ENCODE measurements around the gene LDLRAD4. TPM values are rescaled to one million over a fixed set of nuclear protein-coding genes. Genes with fewer than 3 reads are reported as not detected.

LDLRAD4 gene
- polyA plus RNA-seq, 4 donors: 10.5 to 11.6 (median 11.5) TPM

DNA sequence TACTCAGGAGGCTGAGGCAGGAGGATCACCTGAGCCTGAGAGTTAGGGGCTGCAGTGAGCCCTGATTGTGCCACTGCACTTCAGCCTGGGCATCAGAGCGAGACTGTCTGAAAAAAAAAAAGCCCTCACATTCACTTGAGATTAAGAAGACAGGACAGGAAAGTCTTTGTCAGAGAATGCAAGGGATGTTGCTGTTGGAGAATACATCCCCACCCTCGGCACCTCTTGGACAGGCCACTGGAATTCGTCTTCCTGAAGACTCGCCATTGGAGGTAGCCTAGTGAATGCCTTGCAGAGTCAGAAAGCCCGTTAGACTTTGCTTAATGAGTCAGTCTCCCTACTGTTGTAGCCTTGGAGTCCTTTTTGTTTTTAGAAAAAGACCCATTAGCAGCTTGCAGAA lies 302.2 kb downstream of the LDLRAD4 start:
- DNase-seq (ENCODE audit: low read depth in 4 of 4, low spot score in 3 of 4): no peak

DNA sequence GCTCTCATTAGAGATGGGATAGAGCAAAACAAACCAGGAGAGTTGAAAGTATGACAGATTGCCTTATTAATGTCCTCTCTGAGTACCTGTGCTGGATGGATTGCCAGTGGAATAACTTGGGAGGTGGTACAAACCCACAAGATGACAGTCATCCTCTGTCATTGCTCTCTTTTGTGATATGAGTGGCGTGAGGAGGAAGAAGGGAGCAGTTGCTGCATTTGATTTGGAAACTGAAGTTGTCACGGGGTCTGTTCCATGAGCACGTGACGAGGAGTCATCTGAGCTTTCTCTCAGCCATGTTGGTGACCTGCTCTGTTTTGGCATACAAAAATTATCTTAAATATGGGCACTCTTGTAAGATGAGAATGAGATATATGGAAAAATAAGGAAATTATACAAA lies 302.9 kb downstream of the LDLRAD4 start:
- DNase-seq (ENCODE audit: low read depth in 4 of 4, low spot score in 3 of 4): no peak

DNA sequence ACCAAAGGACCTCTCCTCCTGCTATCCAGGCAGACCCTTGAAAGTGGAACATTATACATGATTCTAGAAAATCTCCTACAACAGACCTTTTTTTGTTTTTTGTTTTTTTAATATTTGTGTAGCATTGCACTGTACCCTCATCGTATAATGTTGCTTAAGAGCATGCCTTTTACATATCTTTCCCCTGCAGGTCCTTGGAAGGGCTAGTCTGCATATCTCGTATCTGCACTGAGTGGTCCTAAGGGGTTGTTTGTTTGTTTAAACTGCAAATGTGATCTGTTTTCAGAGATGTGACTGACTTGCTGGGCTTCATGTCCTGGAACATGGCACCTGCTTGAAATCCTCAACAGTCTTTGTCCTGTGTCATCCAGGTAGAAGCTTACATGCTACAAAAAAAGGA lies 303.7 kb downstream of the LDLRAD4 start:
- no peak for DNase-seq (ENCODE audit: low read depth in 4 of 4, low spot score in 3 of 4)

DNA sequence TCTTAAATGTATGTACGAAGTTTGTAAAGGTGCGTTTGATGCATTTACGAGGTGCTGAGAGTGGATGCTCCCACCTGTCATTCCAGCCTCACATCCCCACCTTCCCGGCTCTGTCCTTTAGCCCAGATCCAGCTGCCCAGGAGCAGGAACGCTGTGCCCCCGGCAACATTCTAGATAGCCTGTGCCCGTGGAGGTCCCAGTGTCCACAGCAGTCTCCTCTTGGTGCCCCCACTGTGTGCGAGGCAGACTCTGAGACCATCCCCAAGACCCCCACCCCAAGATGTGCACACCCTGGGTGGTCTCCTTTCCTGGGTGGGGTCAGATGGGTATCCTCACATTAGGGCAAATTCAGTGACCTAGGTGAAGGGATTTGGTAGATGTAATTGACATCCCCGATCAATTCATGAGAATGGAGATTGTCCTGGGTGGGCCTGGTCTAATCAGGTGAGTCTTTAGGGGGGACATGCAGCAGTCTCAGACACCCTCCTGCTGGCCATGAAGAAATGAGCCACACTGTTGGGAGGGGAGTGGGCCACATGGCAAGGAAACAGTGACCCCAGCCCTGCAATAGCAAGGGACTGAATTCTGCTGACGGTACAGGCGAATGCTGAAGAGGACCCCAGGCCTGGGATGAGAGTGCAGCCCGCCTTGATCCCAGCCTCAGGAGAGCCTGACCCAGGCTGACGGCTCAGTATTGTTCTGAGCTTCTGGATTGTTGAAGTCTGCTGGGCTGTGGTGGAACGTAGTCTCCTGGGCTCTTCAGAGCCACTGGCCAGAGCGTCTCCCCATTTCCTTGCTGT lies 304.5 kb downstream of the LDLRAD4 start:
- DNase-seq (ENCODE audit: low read depth in 4 of 4, low spot score in 3 of 4): no peak

DNA sequence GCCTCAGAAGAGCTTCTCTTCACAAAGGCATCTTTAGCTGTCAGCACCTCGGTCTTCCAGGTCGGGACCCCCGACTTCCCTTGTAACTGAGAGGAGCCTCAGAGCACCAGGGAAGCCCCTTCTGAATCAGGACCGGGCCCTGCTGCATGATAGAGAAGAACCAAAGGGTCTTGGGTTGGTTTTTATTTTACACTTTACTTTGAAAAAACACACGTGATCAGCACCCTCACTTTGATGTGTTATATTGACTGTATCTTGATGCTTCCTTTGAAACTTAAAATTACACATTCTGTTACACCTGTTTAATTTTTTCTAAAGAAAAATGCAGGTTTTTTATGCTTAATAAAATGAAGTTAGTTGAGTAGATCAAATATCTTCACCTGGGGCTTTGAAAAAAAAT lies 305.5 kb downstream of the LDLRAD4 start:
- DNase-seq (ENCODE audit: low read depth in 4 of 4, low spot score in 3 of 4): no peak

DNA sequence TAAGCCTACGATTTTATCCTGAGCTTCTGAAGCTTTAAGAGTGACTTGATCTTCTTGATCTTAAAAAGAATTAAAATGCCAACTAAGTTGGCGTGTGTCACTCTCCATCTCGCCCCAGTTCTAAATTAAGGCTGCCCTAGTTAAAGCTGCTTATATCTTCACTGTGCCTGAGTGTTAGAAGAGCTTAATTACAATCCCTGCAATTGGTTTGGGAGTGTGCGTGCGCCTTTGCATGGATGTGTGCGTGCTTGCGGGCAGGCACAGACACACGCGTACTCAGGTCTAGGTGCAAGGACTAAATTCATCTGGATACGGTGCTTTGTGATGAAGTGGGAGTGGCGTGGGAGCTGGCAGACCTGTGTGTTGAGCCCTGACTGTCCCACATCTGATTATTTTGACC lies 306.3 kb downstream of the LDLRAD4 start:
- DNase-seq (ENCODE audit: low read depth in 4 of 4, low spot score in 3 of 4): no peak

DNA sequence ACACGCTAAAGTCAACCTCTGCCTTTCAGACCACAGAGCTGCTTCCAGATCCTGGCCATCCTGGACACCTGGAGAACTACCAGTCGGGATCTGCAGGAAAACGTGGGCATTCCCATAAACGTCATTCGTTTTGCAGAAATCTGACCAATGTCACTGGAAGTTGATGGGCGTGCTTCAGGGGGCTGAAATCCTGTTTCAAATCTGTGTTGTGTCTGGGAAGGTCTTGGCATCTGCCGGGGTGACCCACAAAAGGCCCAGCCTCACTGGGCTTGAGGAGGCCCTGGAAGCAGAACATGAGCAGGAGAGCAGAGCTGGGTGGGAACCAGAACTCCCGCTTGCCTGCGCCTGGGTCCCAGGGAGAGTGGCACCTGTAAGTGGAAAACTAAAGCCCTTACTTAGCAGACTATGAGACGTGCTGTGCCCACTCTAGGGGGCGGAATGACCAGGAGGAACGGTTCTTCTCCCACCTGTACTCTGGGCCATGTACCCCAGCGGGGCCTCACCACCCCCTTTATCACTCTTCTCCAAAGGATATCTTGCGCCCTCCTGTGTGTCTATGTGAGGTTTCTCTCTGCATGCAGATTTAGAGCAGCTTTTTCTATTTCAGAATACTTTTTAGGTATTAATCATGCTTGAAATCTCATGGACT lies 306.9 kb downstream of the LDLRAD4 start:
- no peak for DNase-seq (ENCODE audit: low read depth in 4 of 4, low spot score in 3 of 4)

DNA sequence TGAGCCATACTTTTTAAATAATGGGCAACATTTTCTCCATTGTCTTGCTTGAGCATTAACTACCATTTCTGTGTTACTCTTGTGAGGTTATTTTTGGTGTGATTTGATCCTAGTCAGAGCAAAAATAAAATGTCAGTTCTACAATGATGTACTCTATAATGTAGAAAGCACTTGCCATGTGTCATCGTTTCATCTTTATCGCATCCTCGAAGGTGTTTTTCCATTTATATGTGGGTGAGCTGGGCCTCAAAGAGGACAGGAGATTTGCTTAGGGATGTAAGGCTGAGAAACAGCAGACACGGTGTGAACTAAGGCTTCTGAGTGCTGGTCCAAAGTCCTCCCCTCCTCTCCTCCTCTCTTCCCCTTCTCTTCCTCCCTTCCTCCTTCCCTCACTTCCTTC lies 308.0 kb downstream of the LDLRAD4 start:
- DNase-seq (ENCODE audit: low read depth in 4 of 4, low spot score in 3 of 4): no peak

DNA sequence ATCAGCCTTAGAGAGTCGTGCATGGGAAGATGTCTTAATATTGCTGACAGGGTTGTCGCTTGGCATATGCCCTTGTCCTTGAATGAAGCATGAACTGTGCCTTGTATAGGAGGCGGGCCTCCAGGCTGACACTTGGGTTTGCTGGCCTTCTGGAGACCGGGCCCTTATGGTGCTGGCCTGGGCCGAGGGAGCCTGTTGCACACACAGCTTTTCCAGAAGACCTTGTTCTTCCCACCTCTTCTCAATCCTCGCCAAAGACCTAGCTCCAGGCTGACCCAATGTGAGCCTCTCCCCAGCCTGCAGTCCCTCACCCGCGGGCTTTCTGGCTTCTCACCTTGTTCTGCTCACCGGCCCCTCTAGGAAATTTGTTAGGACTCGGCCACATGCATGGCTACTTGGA lies 308.7 kb downstream of the LDLRAD4 start:
- no peak for DNase-seq (ENCODE audit: low read depth in 4 of 4, low spot score in 3 of 4)

DNA sequence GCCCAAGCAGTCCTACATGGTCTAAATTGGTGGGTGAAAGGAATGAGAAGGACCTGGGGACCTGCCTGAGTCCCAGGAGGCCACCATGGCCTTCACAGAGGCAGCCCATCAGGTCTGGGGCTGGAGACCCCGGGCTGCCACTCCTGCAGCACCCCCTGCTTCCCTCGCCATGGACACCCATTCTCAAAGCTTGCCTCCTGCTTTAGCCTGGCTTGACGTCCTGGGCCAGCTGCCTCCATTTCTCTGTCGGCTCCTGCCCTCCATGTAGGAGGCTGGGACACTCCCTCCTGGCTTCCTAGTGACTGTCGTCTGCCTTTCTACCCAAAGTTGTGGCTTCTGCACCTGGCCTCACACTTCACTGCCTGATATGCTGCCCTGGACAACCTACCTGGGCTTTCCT lies 309.2 kb downstream of the LDLRAD4 start:
- no peak for DNase-seq (ENCODE audit: low read depth in 4 of 4, low spot score in 3 of 4)

DNA sequence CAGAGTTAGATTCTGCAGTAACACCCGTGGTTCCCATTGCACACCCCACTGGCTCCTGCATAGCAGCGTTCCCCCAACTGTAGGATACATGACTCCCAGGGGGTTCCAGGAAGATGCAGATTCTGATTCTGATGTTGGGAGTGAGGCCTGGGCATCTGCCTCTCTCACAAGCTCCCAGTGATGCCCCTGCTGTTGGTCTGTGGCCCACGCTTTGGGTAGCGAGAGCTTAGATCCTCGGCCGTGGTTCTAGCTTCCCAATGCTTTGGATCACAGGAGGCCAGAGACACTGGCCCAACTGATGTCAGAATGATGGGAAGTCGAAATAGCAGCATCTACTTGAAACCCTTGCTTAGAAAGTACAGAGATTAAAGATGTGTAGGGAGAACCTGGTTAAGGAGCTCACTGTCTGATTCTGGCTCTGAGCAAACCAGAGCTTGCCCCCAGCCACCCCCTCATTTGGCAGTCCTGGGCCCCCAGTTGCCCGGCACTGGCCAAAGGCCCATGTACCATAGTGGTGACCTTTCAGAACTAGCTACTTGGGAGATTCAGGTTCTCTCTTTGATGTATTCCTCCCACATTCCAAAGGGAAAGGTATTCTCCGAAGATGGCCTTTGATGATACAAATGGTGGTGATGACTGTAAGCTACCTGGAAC lies 310.3 kb downstream of the LDLRAD4 start:
- DNase-seq (ENCODE audit: low read depth in 4 of 4, low spot score in 3 of 4): no peak

DNA sequence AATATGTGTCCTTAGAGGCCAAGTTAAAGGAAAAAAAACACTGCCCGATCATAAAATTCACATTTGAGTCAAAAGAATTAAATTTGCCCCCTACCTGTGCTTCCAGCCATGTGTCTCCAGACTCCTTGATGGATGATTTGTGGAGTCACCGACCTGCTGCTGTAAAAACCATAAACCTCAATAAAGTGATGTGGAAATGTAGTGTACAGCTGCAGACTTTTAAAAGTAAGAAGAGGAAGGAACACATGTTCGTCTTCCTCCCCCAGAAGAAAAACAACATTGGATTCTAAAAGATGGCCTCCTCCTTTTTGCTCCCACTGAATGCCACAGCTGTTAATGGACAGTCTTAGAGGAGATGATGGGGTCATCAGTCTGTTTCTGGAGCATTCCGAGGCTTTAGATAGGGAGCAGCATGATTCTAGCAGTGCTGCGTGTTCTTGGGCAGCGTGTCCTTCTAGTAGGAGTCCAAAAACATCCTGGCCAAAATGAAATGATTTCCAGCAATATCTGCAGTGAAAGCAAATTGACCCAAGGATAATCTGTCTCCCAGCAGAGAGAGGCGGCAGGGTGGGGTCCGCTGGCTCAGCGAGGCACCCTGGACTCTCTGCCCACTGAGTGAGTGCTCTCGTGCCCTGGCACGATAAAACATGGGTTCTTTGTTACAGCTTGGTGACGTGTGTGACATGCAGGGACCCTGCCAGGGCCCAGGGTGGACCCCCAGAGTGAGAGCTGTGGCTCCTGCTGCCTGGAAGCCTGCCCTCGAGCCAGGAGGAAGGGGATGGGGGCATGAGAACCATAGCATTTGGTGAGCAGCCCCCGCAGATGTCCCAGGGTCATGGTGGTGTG lies 311.7 kb downstream of the LDLRAD4 start:
- no peak for DNase-seq (ENCODE audit: low read depth in 4 of 4, low spot score in 3 of 4)

DNA sequence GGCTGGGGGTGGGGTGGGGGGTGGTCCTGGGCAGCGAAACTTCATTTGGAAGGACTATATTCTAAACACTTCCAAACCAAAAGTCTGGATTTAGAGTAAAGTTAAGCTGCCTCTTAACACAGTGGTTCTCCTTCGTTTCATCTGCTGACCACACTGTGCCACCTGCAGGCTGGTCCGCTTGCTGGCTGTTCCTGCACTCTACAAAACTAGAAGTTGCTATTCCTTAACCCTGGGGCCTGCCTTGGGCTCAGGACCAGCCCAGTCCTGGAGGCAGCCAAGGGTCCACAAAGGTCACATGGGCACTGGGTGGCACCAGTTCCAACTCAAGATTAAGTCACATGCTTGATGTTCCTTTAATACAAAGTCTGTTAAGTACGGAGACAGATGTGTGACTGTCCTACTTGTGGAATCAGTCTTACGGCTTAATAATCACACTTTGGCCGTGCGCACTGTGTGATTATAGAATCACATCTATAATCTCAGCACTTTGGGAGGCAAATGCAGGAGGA lies 312.4 kb downstream of the LDLRAD4 start:
- no peak for DNase-seq (ENCODE audit: low read depth in 4 of 4, low spot score in 3 of 4)

DNA sequence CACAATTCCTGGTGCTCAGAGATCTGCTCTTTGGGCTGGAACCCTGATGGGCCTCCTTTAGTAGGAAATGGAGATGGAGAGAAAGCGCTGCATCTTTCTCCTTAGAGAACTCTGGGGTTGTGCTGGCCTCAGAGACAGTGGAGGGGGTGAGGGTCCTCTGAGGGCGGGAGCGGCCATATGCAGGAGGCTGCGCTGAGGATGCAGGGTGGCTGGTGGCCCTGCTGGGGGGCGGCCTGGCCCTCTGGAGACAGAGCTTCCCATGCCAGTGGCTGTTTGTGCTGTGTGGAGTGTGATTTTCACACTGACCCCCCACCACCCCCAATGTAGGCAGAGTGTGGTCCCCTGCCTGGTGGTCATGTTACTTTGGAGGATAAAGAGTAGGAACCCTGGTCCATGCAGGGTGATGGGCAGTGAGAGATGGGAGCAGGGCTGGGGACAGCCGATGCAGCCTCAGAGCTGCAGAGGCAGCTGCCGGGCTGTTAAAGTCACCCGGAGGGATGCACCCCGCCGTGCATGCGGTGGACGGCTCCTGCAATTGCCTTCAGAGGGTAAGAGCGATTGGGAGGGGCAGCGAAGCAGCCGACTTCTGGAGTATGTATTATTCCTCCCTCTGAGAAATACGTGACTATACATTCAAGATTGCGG lies 313.2 kb downstream of the LDLRAD4 start:
- DNase-seq (ENCODE audit: low read depth in 4 of 4, low spot score in 3 of 4): no peak

DNA sequence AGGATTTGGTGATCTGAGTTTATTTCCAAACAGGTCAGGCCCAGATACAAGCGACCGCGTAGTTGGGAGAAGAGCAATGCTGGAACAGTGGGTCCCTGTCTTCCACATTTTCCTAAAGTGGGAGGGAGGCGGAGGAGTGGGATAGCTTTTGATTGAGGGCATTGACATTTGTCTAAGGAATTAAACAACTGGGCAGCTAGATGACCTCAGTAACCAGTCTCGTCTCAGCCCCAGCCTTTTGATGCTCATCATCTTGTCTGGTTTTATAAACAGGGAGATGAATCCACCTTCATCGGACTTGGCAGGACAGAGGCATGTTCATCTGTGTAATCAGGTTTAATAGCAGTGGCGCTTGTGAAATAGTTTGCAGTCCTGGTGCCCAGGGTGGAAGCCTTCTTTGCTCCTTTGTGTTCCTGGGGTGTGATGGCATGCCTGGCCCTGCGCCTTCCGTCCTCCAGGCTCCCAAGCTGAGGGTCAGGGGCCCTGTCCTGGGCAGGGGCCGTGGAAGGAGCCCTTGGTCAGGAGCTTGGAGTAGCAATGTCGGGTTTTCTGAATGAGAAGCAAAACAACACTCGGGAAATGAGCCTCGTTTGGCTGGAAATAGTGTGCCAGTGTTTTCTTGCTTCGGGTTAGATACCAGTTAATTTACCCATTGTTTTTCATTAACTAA lies 314.0 kb downstream of the LDLRAD4 start:
- no peak for DNase-seq (ENCODE audit: low read depth in 4 of 4, low spot score in 3 of 4)

DNA sequence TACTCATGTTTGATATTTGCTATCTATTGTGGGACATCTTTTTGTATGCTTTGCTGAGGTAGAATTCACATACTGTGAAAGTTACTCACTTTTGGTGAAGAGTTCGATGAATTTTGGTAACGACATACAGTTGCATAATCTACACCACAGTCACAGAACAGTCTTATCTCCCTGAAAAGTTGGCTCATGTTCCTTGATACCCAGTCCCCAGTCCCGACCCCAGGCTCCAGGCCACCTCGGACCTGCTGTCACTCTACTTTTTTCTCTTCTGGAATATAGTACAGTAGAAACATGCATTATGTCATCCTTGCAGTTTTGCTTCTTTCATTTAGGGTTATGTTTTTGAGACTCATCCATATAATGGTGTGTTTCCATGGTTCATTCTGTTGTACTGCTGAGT lies 316.1 kb downstream of the LDLRAD4 start:
- no peak for DNase-seq (ENCODE audit: low read depth in 4 of 4, low spot score in 3 of 4)

DNA sequence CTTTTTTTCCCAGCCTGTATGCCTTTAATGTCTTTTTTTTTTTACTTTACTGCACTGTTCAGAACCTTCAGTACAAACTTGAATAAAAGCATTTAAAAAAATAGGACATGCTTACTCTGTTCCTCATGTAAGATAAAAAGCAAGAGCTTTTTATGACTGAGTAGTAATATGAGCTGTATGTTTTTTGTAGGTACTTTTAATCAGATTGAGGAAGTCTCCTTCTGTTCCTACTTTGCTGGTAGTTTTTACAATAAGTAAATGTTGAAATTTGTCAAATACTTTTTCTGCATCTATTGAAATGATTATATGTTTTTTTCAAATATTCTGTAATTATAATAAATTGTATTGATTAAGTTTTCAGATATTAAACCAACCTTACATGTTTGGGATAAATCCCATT lies 318.0 kb downstream of the LDLRAD4 start:
- no peak for DNase-seq (ENCODE audit: low read depth in 4 of 4, low spot score in 3 of 4)

DNA sequence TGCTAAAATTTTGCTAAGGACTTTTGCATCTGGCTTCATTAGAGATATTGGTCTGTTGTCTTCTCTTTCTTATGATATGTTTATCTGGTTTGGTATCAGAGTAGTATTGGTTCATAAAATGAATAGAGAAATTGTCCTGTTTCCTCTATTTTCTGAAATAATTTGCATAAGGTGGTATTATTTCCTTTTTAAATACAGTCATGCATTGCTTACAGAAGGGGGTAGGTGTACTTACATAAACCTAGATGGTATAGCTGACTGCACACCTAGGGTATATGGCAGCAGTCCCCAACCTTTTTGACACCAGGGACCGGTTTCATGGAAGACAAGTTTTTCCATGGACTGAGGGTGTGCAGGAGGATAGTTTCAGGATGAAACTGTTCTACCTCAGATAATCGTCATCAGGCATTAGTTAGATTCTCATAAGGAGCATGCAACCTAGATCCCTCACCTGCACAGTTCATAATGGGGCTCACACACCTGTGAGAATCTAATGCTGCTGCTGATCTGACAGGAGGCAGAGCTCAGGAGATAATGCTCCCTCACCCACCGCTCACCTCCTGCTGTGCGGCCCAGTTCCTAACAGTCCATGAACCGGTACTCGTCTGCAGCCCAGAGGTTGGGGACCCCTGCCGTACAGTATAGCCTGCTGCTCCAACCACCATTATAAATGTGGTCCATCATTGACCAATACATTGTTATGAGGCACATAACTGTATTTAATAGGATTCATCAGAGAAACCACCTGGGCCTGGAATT lies 318.6 kb downstream of the LDLRAD4 start:
- DNase-seq (ENCODE audit: low read depth in 4 of 4, low spot score in 3 of 4): no peak

DNA sequence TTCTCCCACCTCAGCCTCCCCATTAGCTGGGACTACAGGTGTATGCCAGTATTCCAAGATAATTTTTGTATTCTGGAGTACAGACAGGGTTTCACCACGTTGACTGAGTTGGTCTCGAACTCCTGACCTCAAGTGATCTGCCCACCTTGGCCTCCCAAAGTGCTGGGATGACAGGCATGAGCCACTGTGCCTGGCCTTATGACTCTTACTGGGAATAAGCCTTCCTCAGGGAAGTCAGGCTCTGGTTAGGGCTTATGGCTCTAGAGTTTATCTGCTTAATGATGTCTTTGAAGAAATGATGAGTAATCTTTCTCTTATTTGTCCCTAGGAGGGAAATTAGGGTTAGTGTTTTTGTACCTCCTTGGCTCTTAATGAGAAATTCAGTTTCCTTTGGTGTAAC lies 320.1 kb downstream of the LDLRAD4 start:
- no peak for DNase-seq (ENCODE audit: low read depth in 4 of 4, low spot score in 3 of 4)

Measured in right renal pelvis (tissue), 4 donors.